A673 (cell line): ENCODE data around the gene STX11. TPM values are rescaled to one million over a fixed set of nuclear protein-coding genes. Genes with fewer than 3 reads are reported as not detected.

Experiments used
- BruUV-seq: library from RNA; stranded (reverse); fragments of 400-500 nt; replicated peaks from 2 replicates; lab custom pipeline; 2021; lab: Mats Ljungman, UMichigan
- CTCF ChIA-PET: fragments of 300-600 bp; sonication (Branson Sonifier 250); formaldehyde crosslinking; loops from one replicate; lab custom pipeline; 2022; ENCODE audit warnings: antibody characterized with exemption; lab: Charles Lee
- POLR2A ChIA-PET: fragments of 300-600 bp; sonication (Branson Sonifier 250); formaldehyde crosslinking; loops from one replicate; lab custom pipeline; 2022; ENCODE audit warnings: antibody characterized with exemption; ENCODE audit not compliant: low non-redundant PET; lab: Charles Lee
- DNase-seq: peaks from one replicate; pipeline ENCODE4 v3.0.0-alpha.2; 2015; ENCODE audit warnings: low spot score
- H3K27ac ChIP-seq: fragments of 200-600 bp; sonication (generic); 2 replicates; pipeline ENCODE4 v1.5.1; 2016; ENCODE audit warnings: mixed run types, low read depth, mild to moderate bottlenecking, mixed read lengths, antibody characterized with exemption, low read length; ENCODE audit not compliant: poor library complexity, severe bottlenecking
- H3K27me3 ChIP-seq: fragments of 200-600 bp; sonication (generic); replicated peaks from 2 replicates; pipeline ENCODE4 v1.6.1; 2017; ENCODE audit warnings: mixed run types, low read depth, mild to moderate bottlenecking, mixed read lengths, antibody characterized with exemption, low read length; ENCODE audit not compliant: insufficient read depth, poor library complexity
- H3K36me3 ChIP-seq: fragments of 200-600 bp; sonication (generic); 2 replicates; pipeline ENCODE4 v1.6.1; 2016; ENCODE audit warnings: mixed run types, mild to moderate bottlenecking, mixed read lengths, antibody characterized with exemption, low read length; ENCODE audit not compliant: insufficient read depth, poor library complexity, severe bottlenecking
- H3K4me1 ChIP-seq: fragments of 200-600 bp; sonication (generic); 2 replicates; pipeline ENCODE4 v1.6.1; 2017; ENCODE audit warnings: mixed run types, mild to moderate bottlenecking, mixed read lengths, antibody characterized with exemption, low read length; ENCODE audit not compliant: insufficient read depth, poor library complexity, severe bottlenecking
- H3K4me3 ChIP-seq: fragments of 200-600 bp; sonication (generic); 2 replicates; pipeline ENCODE4 v1.5.1; 2016; ENCODE audit warnings: low read depth, mixed run types, mild to moderate bottlenecking, mixed read lengths, low read length; ENCODE audit not compliant: poor library complexity, severe bottlenecking
- H3K9me3 ChIP-seq: fragments of 200-600 bp; sonication (generic); 2 replicates; pipeline ENCODE4 v1.6.1; 2016; ENCODE audit warnings: mixed run types, low read depth, mild to moderate bottlenecking, mixed read lengths, antibody characterized with exemption, low read length; ENCODE audit not compliant: poor library complexity, severe bottlenecking
- EZH2 ChIP-seq: fragments of 200-600 bp; sonication (generic); IDR thresholded peaks from 2 replicates; pipeline ENCODE4 v1.6.1; 2017; ENCODE audit warnings: borderline replicate concordance, low read depth, mild to moderate bottlenecking, mixed read lengths, antibody characterized with exemption, low read length; ENCODE audit not compliant: poor library complexity, severe bottlenecking
- intact Hi-C: fragments of 100-400 bp; cut with micrococcal nuclease; formaldehyde crosslinking; loops from one replicate; pipeline ENCODE4 v1.10.0; 2022; ENCODE audit not compliant: unreplicated experiment
- total RNA-seq: library from RNA; stranded (reverse); gene quantifications from 2 replicates; pipeline ENCODE4 v1.2.3, GENCODE V29; 2021
- TF ChIP-seq, protein P1 (sequence below): fragments of 300-800, 200-600 bp; sonication (generic); conservative IDR thresholded peaks from 2 replicates; pipeline ENCODE4 v1.5.1; 2017; ENCODE audit warnings: low read depth, mild to moderate bottlenecking, antibody characterized with exemption, low read length, moderate library complexity, mixed read lengths

The STX11 gene
- total RNA-seq, 1 experiment from 2014 or later: 0.30 TPM

DNA sequence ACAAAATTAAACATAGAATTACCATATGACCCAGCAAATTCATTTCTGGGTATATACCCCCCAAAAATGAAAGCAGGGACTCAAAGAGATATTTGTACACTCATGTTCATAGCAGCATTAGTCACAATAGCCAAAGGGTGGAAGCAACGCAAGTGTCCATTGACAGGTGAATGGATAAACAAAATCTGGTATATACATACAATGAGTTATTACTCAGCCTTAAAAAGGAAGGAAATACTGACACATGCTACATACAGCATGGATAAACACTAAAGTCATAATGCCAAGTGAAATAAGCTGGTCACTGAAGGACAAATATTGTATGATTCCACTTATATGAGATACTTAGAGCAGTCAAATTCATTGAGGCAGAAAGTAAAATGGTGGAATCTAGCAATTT lies 5.3 kb upstream of the STX11 start:
- no peaks in the 10 kb centered on the region for H3K27me3 ChIP-seq
- H3K4me3 ChIP-seq: no peak overlapping the region
- ChIA-PET POLR2A (no interaction called here), CTCF (no interaction called here)
- DNase-seq: no peak
- H3K27ac ChIP-seq: no peak overlapping the region
- H3K36me3 ChIP-seq: no peaks in the 10 kb centered on the region
- TF ChIP-seq EZH2: no peak
- TF ChIP-seq, protein P1, sequence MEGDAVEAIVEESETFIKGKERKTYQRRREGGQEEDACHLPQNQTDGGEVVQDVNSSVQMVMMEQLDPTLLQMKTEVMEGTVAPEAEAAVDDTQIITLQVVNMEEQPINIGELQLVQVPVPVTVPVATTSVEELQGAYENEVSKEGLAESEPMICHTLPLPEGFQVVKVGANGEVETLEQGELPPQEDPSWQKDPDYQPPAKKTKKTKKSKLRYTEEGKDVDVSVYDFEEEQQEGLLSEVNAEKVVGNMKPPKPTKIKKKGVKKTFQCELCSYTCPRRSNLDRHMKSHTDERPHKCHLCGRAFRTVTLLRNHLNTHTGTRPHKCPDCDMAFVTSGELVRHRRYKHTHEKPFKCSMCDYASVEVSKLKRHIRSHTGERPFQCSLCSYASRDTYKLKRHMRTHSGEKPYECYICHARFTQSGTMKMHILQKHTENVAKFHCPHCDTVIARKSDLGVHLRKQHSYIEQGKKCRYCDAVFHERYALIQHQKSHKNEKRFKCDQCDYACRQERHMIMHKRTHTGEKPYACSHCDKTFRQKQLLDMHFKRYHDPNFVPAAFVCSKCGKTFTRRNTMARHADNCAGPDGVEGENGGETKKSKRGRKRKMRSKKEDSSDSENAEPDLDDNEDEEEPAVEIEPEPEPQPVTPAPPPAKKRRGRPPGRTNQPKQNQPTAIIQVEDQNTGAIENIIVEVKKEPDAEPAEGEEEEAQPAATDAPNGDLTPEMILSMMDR: no peak
- intact Hi-C loops: no loop called here
- no peaks in the 10 kb centered on the region for H3K9me3 ChIP-seq
- H3K4me1 ChIP-seq: no peaks in the 10 kb centered on the region
- BruUV-seq: no TSS peak

- no peaks in the 10 kb centered on the region for H3K9me3 ChIP-seq
- H3K27ac ChIP-seq: no peak overlapping the region
- no peak for DNase-seq
- BruUV-seq: no TSS peak
- POLR2A ChIA-PET: no interaction called here
- no peaks in the 10 kb centered on the region for H3K27me3 ChIP-seq
- no peak overlapping the region for H3K4me3 ChIP-seq
- H3K36me3 ChIP-seq: no peaks in the 10 kb centered on the region
- intact Hi-C loops: no loop called here
- TF ChIP-seq, protein P1: no peak
- no peak for TF ChIP-seq EZH2
- H3K4me1 ChIP-seq: no peaks in the 10 kb centered on the region
- CTCF ChIA-PET: no interaction called here
These were observed 4.8 kb upstream of the STX11 start for GRCh38 chr6:144145541-144145940.

- H3K27ac ChIP-seq: no peak overlapping the region
- POLR2A ChIA-PET: no interaction called here
- H3K9me3 ChIP-seq: no peaks in the 10 kb centered on the region
- DNase-seq: no peak
- no peaks in the 10 kb centered on the region for H3K36me3 ChIP-seq
- H3K4me1 ChIP-seq: no peaks in the 10 kb centered on the region
- no peak overlapping the region for H3K4me3 ChIP-seq
- peaks cover 7% of the 10 kb centered on the region for H3K27me3 ChIP-seq
- no TSS peak for BruUV-seq
- CTCF ChIA-PET: no interaction called here
- intact Hi-C loops: no loop called here
- no peak for TF ChIP-seq EZH2
- TF ChIP-seq, protein P1: no peak
These were observed 1.4 kb upstream of the STX11 start for GRCh38 chr6:144148886-144149285.
